Upper lobe of right lung (tissue), 1 donor: ENCODE results near the gene NACC1. TPM values are rescaled to one million over a fixed set of nuclear protein-coding genes. Genes with fewer than 3 reads are reported as not detected.
"Not testable (repeated sequence)": the region's sequence is repeated elsewhere in the genome, so short reads cannot be mapped to it uniquely, and the experiment has no call there.

Experiments used
- ATAC-seq: fragments of 200-7000 bp; cut with Tn5 transposase; one replicate; pipeline ENCODE4 v1.9.1; 2020; ENCODE audit warnings: mild to moderate bottlenecking, moderate library complexity
- DNase-seq: peaks from one replicate; pipeline ENCODE4 v3.0.0-alpha.2; 2020
- H3K27ac ChIP-seq: fragments of 200-600 bp; one replicate; pipeline ENCODE4 v1.8.0; 2022
- H3K27me3 ChIP-seq: fragments of 200-600 bp; one replicate; pipeline ENCODE4 v1.8.0; 2022; ENCODE audit warnings: mild to moderate bottlenecking
- H3K36me3 ChIP-seq: fragments of 200-600 bp; one replicate; pipeline ENCODE4 v1.8.0; 2022
- H3K4me1 ChIP-seq: fragments of 200-600 bp; one replicate; pipeline ENCODE4 v1.8.0; 2022
- H3K4me3 ChIP-seq: fragments of 200-600 bp; one replicate; pipeline ENCODE4 v1.8.0; 2022; ENCODE audit warnings: mild to moderate bottlenecking
- H3K9me3 ChIP-seq: fragments of 200-600 bp; one replicate; pipeline ENCODE4 v1.8.0; 2022
- CTCF ChIP-seq: fragments of 200-600 bp; IDR thresholded peaks from one replicate; pipeline ENCODE4 v1.8.0; 2022; ENCODE audit warnings: antibody characterized with exemption
- intact Hi-C: fragments of 100-400 bp; cut with DNase I; formaldehyde crosslinking; loops from one replicate; pipeline ENCODE4 v1.11.0; 2022
- total RNA-seq: library from RNA; stranded (reverse); fragmentation: NEBNext Ultra II Directional; extraction: Animal tissue kit (Norgen Biotek cat#: 25700); gene quantifications from one replicate; pipeline ENCODE4 v1.2.1, GENCODE V29; 2021
- donor health status: DM: no; HTN: yes; CAD: no; lungs with severe emphysema.

Gene NACC1
- total RNA-seq, 1 donor from 2014 or later = 39.8 TPM

GRCh38 chr19:13181747-13182388, 63.8 kb downstream of the NACC1 start:
- peak overlapping the region; percentile 49 for H3K27ac ChIP-seq
- no peak overlapping the region for H3K4me3 ChIP-seq

GRCh38 chr19:13184926-13185325, 66.9 kb downstream of the NACC1 start:
- intact Hi-C loops = not testable (repeated sequence)
- peaks cover 11% of the 10 kb centered on the region for H3K4me1 ChIP-seq

More at GRCh38 chr19:13181747-13182388, 63.8 kb downstream of the NACC1 start:
- Histone ChIP-seq H3K36me3 (no peaks in the 10 kb centered on the region), H3K27me3 (no peaks in the 10 kb centered on the region), H3K4me1 (peaks cover 11% of the 10 kb centered on the region), H3K9me3 (no peaks in the 10 kb centered on the region)
- DNase-seq (peak; percentile 67), ATAC-seq (peak; percentile 68)
- intact Hi-C loops = no loop called here
- no peak for TF ChIP-seq CTCF

GRCh38 chr19:13185763-13186657, 67.9 kb downstream of the NACC1 start:
- H3K36me3 ChIP-seq, H3K9me3 ChIP-seq, ATAC-seq, H3K27ac ChIP-seq, intact Hi-C loops, H3K4me3 ChIP-seq, H3K27me3 ChIP-seq, DNase-seq: not testable (repeated sequence)
- peaks cover 11% of the 10 kb centered on the region for H3K4me1 ChIP-seq

More at GRCh38 chr19:13184926-13185325, 66.9 kb downstream of the NACC1 start:
- ATAC-seq, H3K9me3 ChIP-seq, H3K36me3 ChIP-seq, H3K27me3 ChIP-seq, DNase-seq, H3K27ac ChIP-seq, H3K4me3 ChIP-seq: not testable (repeated sequence)

- H3K27ac ChIP-seq, H3K36me3 ChIP-seq, H3K27me3 ChIP-seq, H3K9me3 ChIP-seq, intact Hi-C loops, ATAC-seq, H3K4me3 ChIP-seq, DNase-seq, H3K4me1 ChIP-seq: not testable (repeated sequence)
Observed at GRCh38 chr19:13186688-13187087, 68.6 kb downstream of the NACC1 start.

GRCh38 chr19:13187419-13187818, 69.4 kb downstream of the NACC1 start:
- no peak for TF ChIP-seq CTCF
- ATAC-seq = no peak
- no peak for DNase-seq
- H3K36me3 ChIP-seq = no peaks in the 10 kb centered on the region
- no peaks in the 10 kb centered on the region for H3K9me3 ChIP-seq
- no peak overlapping the region for H3K27ac ChIP-seq
- H3K4me1 ChIP-seq = no peaks in the 10 kb centered on the region
- no peak overlapping the region for H3K4me3 ChIP-seq
- no peaks in the 10 kb centered on the region for H3K27me3 ChIP-seq
- intact Hi-C loops = no loop called here

GRCh38 chr19:13189600-13189999, 71.5 kb downstream of the NACC1 start:
- DNase-seq = no peak
- Histone ChIP-seq H3K4me3 (no peak overlapping the region), H3K27me3 (no peaks in the 10 kb centered on the region), H3K9me3 (no peaks in the 10 kb centered on the region), H3K36me3 (no peaks in the 10 kb centered on the region), H3K4me1 (peaks cover 5% of the 10 kb centered on the region), H3K27ac (no peak overlapping the region)
- ATAC-seq = no peak
- no peak for TF ChIP-seq CTCF
- intact Hi-C loops = no loop called here

Other genes with a start within 250 kb of the NACC1 start
- gene DNASE2, start 236.8 kb upstream of the NACC1 start, total RNA-seq = 61.0 TPM
- gene KLF1, start 231.1 kb upstream of the NACC1 start, total RNA-seq = not detected
- gene GCDH, start 227.1 kb upstream of the NACC1 start, total RNA-seq = 21.0 TPM
- gene SYCE2, start 199.0 kb upstream of the NACC1 start, total RNA-seq = not detected
- gene FARSA, start 184.6 kb upstream of the NACC1 start, total RNA-seq = 39.5 TPM
- 991 TPM for gene CALR, start 179.7 kb upstream of the NACC1 start, total RNA-seq
- 109 TPM for gene RAD23A, start 172.4 kb upstream of the NACC1 start, total RNA-seq
- gene GADD45GIP1, start 161.0 kb upstream of the NACC1 start, total RNA-seq = 16.4 TPM
- not detected for gene DAND5, start 148.7 kb upstream of the NACC1 start, total RNA-seq
- gene NFIX, start 122.8 kb upstream of the NACC1 start, total RNA-seq = 168 TPM
- 21.8 TPM for gene LYL1, start 15.4 kb upstream of the NACC1 start, total RNA-seq
- 33.7 TPM for gene TRMT1, start 1.5 kb upstream of the NACC1 start, total RNA-seq
- gene STX10, start 32.1 kb downstream of the NACC1 start, total RNA-seq = 65.4 TPM
- gene IER2, start 32.1 kb downstream of the NACC1 start, total RNA-seq = 104 TPM